BE2C (cell line): ENCODE results near the gene CDC42BPA.

Experiments
- DNase-seq: peaks from one replicate; pipeline ENCODE4 v3.0.0-alpha.2; 2020
- H3K27me3 ChIP-seq: fragments of 250-450 bp; sonication (Bioruptor Pico); 2 replicates; pipeline ENCODE4 v1.5.1; 2020; ENCODE audit warnings: mild to moderate bottlenecking
- H3K36me3 ChIP-seq: fragments of 250-450 bp; sonication (Bioruptor Pico); 2 replicates; pipeline ENCODE4 v1.5.1; 2020; ENCODE audit warnings: mild to moderate bottlenecking
- H3K4me1 ChIP-seq: fragments of 250-450 bp; sonication (Bioruptor Pico); 2 replicates; pipeline ENCODE4 v1.5.1; 2020
- H3K4me3 ChIP-seq: 2 replicates; pipeline ENCODE4 v1.5.1; 2011; ENCODE audit warnings: low read depth, low read length
- H3K9me3 ChIP-seq: fragments of 250-450 bp; sonication (Bioruptor Pico); 2 replicates; pipeline ENCODE4 v1.5.1; 2020
- TF ChIP-seq, protein P1 (sequence below): IDR thresholded peaks from 2 replicates; pipeline ENCODE4 v1.5.1; 2012; ENCODE audit warnings: mild to moderate bottlenecking, low read depth, low read length

Gene CDC42BPA

DNA sequence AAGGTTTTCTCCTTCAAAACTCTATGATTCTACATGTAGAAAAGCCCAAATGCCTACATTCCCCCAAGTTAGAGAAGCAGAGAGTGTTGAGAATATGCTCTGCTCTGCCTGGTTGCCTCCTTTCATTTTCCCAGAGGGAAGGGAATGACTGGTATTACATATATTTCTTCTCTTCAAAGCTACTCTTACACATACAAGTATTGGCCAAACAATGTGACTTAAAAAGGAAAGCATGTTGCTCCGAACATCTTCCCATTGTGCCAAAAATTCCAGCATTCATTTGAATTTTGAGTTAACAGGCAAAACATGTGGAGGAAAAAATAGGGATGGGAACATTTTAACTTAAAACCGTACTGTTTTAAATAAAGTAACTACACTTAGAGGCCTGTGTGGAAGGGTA, 253.0 kb downstream of the CDC42BPA start:
- TF ChIP-seq, protein P1, sequence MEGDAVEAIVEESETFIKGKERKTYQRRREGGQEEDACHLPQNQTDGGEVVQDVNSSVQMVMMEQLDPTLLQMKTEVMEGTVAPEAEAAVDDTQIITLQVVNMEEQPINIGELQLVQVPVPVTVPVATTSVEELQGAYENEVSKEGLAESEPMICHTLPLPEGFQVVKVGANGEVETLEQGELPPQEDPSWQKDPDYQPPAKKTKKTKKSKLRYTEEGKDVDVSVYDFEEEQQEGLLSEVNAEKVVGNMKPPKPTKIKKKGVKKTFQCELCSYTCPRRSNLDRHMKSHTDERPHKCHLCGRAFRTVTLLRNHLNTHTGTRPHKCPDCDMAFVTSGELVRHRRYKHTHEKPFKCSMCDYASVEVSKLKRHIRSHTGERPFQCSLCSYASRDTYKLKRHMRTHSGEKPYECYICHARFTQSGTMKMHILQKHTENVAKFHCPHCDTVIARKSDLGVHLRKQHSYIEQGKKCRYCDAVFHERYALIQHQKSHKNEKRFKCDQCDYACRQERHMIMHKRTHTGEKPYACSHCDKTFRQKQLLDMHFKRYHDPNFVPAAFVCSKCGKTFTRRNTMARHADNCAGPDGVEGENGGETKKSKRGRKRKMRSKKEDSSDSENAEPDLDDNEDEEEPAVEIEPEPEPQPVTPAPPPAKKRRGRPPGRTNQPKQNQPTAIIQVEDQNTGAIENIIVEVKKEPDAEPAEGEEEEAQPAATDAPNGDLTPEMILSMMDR = no peak
- no peak for DNase-seq
- no peaks in the 10 kb centered on the region for H3K27me3 ChIP-seq
- H3K4me1 ChIP-seq = no peaks in the 10 kb centered on the region
- H3K4me3 ChIP-seq = no peak overlapping the region
- H3K9me3 ChIP-seq = no peaks in the 10 kb centered on the region
- no peaks in the 10 kb centered on the region; the same call in 1 of the 2 replicates for H3K36me3 ChIP-seq

DNA sequence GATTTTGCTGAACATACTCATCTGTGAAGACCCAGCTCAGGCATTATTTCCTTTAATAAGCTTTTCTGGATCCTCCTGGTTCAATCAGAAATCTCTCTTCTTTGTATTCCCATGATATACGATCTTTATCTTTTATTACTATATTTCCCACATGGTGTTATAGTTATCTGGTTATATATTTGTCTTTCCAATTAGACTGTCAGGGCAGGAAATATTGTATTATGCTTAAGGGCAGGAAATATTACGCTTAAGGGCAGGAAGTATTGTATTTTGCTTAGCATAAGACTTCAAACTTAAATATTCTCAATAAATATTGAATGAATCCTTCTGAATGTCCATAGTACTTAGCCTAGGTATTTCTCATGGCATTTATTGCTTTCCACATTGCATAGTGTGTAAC, 256.0 kb downstream of the CDC42BPA start:
- TF ChIP-seq, protein P1 = no peak
- DNase-seq = no peak
- no peaks in the 10 kb centered on the region for H3K4me1 ChIP-seq
- no peak overlapping the region for H3K4me3 ChIP-seq
- no peaks in the 10 kb centered on the region for H3K9me3 ChIP-seq
- H3K36me3 ChIP-seq = no peaks in the 10 kb centered on the region; the same call in 1 of the 2 replicates
- no peaks in the 10 kb centered on the region for H3K27me3 ChIP-seq

DNA sequence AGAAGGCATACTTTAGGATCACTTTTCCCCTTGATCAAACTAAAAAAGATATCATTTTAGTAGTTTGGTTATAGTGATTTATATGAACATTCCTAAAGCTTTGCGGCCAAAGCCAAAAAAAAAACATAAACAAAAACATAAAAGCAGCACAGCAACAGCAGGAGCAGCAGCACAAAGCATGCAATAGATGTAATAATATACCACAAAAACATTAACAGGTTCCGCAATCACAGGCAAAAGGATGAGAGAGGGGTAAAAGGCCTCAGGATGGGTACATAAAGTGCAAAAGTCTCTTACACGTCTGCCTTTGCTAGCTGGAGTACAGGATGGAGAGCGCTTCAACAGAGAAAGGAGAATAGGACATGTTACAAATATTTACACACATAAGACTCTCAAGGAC, 259.2 kb downstream of the CDC42BPA start:
- H3K4me3 ChIP-seq = no peak overlapping the region
- H3K27me3 ChIP-seq = no peaks in the 10 kb centered on the region
- H3K4me1 ChIP-seq = no peaks in the 10 kb centered on the region; the same call in 1 of the 2 replicates
- no peak for DNase-seq
- H3K9me3 ChIP-seq = no peaks in the 10 kb centered on the region
- TF ChIP-seq, protein P1 = no peak
- no peaks in the 10 kb centered on the region for H3K36me3 ChIP-seq

DNA sequence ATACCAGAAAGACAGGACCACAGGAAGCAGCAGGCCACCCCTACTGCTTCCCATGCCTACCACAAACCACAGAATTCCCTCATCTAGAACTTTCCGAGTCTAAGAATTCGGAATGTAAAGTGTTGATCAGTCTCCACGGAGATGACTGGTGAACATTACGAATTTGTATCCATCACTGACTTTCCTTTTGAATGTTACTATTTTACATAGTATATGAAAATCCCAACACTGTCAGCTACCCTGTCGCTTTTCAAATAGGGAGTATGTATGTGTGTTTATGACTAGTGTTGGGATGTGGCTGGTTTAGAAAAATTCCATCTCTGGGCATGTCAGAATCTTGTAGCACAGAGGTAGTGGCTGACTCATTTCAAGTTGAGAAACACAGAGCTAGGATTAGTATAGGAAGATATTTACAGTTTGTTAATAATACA, 260.0 kb downstream of the CDC42BPA start:
- no peaks in the 10 kb centered on the region; the same call in 1 of the 2 replicates for H3K4me1 ChIP-seq
- no peaks in the 10 kb centered on the region for H3K9me3 ChIP-seq
- no peaks in the 10 kb centered on the region for H3K27me3 ChIP-seq
- no peak overlapping the region for H3K4me3 ChIP-seq
- TF ChIP-seq, protein P1 = no peak
- no peak for DNase-seq
- H3K36me3 ChIP-seq = no peaks in the 10 kb centered on the region

DNA sequence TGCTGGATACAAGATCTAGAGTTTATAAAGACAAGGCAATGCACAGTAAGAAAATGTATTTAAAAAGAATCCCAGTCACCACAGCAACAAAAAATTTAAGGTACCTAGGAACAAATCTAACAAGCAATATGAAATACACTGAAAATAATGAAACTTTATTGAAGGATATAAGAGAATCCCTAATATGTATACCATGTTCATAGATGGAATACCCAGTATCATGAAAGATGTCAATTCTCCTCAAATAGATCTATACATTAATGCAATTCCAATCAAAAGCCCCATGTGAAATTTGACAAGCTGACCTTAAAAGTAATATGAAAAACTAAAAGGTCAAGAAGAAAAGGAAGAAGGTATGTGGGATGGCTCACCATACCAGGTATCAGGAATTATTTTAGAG, 269.0 kb downstream of the CDC42BPA start:
- Histone ChIP-seq H3K4me3 (no peak overlapping the region), H3K36me3 (no peaks in the 10 kb centered on the region; the same call in 1 of the 2 replicates), H3K9me3 (no peaks in the 10 kb centered on the region; the same call in 1 of the 2 replicates), H3K27me3 (no peaks in the 10 kb centered on the region), H3K4me1 (no peaks in the 10 kb centered on the region; the same call in 1 of the 2 replicates)
- DNase-seq = no peak
- TF ChIP-seq, protein P1 = no peak

DNA sequence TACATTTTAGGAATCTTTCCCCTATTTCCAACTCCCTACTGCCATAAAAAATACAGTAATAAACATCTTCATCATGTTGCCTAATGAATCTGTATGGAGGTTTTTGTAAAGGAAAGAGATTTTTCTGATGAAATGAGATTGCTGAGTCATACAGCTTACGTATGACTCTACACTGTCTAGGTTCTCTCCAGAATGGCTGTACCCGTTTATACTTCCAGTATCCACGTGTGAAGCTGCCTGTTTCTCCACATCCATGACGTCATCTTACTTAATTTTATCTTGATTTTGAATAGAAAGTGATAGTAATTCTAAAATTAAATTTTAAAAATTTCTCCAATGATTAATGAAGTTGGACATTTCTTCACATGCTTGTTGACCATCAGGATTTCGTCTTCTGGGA, 274.5 kb downstream of the CDC42BPA start:
- H3K27me3 ChIP-seq = no peaks in the 10 kb centered on the region
- TF ChIP-seq, protein P1 = no peak
- DNase-seq = no peak

More for the DNA sequence above, 274.5 kb downstream of the CDC42BPA start:
- no peaks in the 10 kb centered on the region for H3K4me1 ChIP-seq
- no peaks in the 10 kb centered on the region; the same call in 1 of the 2 replicates for H3K9me3 ChIP-seq
- H3K36me3 ChIP-seq = no peaks in the 10 kb centered on the region; the same call in 1 of the 2 replicates
- no peak overlapping the region for H3K4me3 ChIP-seq
